SKM-1 (cell line): ENCODE results near the gene MYORG.
A peak's percentile ranks its signal among the peaks of the same experiment; 100 is the strongest.

ENCODE experiments used
- DNase-seq: peaks from one replicate; lab custom pipeline; 2025; ENCODE audit not compliant: unreplicated experiment; lab: John Stamatoyannopoulos, UW

The MYORG gene

DNA sequence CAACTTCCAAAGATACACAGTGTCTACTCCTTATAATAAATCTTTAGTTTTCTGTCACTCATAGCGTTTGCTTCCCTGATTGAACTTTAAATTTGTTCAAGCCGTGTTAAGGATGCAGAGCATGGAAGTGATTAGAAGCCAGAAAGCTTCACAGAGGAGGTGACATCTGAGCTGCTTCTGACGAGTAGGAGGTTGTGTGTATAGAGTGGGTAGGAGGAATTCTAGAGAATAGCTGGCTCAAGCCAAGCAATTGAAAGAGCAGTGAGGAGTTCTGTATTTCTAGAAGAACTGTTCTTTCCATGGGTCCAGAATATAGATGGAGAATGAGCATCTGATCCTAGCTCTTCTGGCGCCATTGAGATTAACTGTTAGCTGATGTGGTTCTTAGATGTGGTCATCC, 41.3 kb downstream of the MYORG start:
- no peak for DNase-seq

GRCh38 chr9:34334916-34335315, 41.8 kb downstream of the MYORG start:
- no peak for DNase-seq

DNA sequence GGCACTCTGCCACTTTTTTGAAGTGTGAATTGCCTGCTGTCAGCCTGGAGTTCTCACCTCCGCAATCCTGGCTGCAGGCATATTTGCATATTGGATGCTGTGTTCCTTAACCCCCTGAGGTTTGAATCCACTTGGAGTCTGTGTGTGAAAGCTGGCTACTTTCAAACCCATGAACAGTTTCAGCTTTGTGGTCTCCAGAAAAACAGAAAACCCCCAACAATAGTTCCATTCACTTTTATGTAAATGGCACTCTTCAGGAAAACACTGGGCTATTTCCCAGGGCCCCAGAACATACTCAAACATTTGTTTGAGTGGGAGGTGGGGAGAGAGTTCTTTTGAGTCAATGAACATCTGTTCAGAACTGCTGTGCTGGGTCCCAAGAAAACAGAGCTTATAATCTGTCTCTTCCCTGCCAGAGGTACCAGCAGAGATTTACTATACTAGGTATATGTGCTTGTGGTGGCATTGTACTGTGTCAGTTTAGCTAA, 42.3 kb downstream of the MYORG start:
- DNase-seq = no peak

GRCh38 chr9:34333836-34334235, 42.9 kb downstream of the MYORG start:
- no peak for DNase-seq

- DNase-seq = no peak
Measured at GRCh38 chr9:34332076-34332964, 44.4 kb downstream of the MYORG start.

DNA sequence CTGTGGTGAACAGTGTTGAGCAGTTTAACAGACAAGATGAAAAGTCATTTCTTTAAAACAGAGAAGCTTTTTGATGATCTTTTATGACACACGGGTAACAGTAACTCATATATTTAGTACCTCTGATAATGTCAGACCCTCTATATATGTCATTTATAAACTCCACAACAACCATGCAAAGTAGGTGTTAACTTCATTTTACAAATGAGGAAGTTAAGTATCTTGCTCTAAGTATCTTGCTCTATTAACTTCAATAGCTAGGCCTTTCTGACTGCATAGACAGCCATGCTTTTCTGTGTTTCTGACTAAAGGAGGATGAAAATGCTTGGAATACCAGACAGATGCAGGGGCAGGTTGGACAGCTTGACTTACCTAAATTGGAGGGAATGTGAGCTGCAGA, 45.5 kb downstream of the MYORG start:
- DNase-seq = no peak

- DNase-seq = peak; percentile 100
Measured at GRCh38 chr9:34328987-34329832, 47.5 kb downstream of the MYORG start, which contains the start of the genes KIF24 and NUDT2. KIF24 (minus strand) TSS chr9:34329268; CDS start chr9:34311346, 17,922 bp downstream. NUDT2 (plus strand) TSS chr9:34329569; CDS start chr9:34339040, 9,471 bp downstream.

GRCh38 chr9:34328500-34328986, 48.2 kb downstream of the MYORG start:
- DNase-seq = no peak

GRCh38 chr9:34326690-34327089, 50.0 kb downstream of the MYORG start:
- DNase-seq = no peak

GRCh38 chr9:34322899-34323591, 53.7 kb downstream of the MYORG start:
- DNase-seq = no peak

- DNase-seq = no peak
Measured at GRCh38 chr9:34321451-34321850, 55.2 kb downstream of the MYORG start.

- DNase-seq = no peak
Measured at GRCh38 chr9:34318163-34318790, 58.4 kb downstream of the MYORG start.

DNA sequence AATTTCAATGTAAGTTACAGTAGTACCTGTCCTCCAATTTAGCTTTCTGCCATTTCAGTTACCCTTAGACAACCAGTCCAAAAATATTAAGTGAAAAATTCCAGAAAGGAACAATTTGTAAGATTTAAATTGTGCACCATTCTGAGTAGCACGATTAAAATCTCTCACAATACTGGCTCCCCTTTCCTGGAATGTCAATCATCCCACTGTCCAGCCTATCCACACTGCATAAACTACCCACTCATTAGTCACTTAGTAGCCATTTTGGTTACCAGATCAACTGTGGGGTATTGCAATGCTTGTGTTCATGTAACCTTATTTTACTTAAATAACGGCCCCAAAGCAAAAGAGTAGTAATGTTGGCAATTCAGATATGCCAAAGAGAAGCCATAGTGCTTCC, 59.3 kb downstream of the MYORG start:
- no peak for DNase-seq
